Activated CD4-positive, alpha-beta T cell treated with anti-CD3 and anti-CD28 coated beads for 36 hours (primary cell): ENCODE data around the gene RBM47. TPM values are rescaled to one million over a fixed set of nuclear protein-coding genes. Genes with fewer than 3 reads are reported as not detected.

Source experiments
- ATAC-seq: fragments of 200-7000 bp; cut with Tn5 transposase; one replicate; pipeline ENCODE4 v1.10.0; 2021; ENCODE audit warnings: mild to moderate bottlenecking, moderate library complexity
- CTCF ChIA-PET: fragments of 350-600 bp; sonication (Branson Sonifier 250); formaldehyde crosslinking; loops from one replicate; lab custom pipeline; 2021; ENCODE audit warnings: antibody characterized with exemption; lab: Charles Lee
- POLR2A ChIA-PET: fragments of 350-600 bp; sonication (Branson Sonifier 250); formaldehyde crosslinking; loops from one replicate; lab custom pipeline; 2021; ENCODE audit warnings: antibody characterized with exemption, inconsistent platforms; lab: Charles Lee
- DNase-seq: peaks from one replicate; pipeline ENCODE4 v3.0.0-alpha.2; 2020
- H3K27ac Mint-ChIP-seq: one replicate; pipeline ENCODE4 v1.8.0; 2021; ENCODE audit warnings: mixed read lengths
- H3K27me3 Mint-ChIP-seq: one replicate; pipeline ENCODE4 v1.8.0; 2021; ENCODE audit warnings: mixed read lengths
- H3K36me3 Mint-ChIP-seq: one replicate; pipeline ENCODE4 v1.8.0; 2021; ENCODE audit warnings: low read depth, mixed read lengths
- H3K4me1 Mint-ChIP-seq: one replicate; pipeline ENCODE4 v1.8.0; 2021; ENCODE audit warnings: mixed read lengths
- H3K4me3 Mint-ChIP-seq: one replicate; pipeline ENCODE4 v1.8.0; 2021; ENCODE audit warnings: mild to moderate bottlenecking, moderate library complexity, mixed read lengths
- H3K9me3 Mint-ChIP-seq: one replicate; pipeline ENCODE4 v1.8.0; 2021; ENCODE audit warnings: low read depth, mixed read lengths
- intact Hi-C, 2 experiments: fragments of 100-400 bp; cut with DNase I in 1 of 2; cut with micrococcal nuclease in 1 of 2; formaldehyde crosslinking; loops; one replicate each; pipeline versions ENCODE4 v1.14.2 to v1.15.1; 2022 to 2024; cut with DNase I, micrococcal nuclease
- total RNA-seq, 2 experiments: library from RNA; stranded (reverse); gene quantifications; one replicate each; pipeline ENCODE4 v1.2.3, GENCODE V29; 2021

RBM47 gene
- 1 to 10 TPM; 3.2 to 4.4 TPM for total RNA-seq

GRCh38 chr4:40629401-40630334, at the start of gene RBM47:
TSS of gene RBM47 (minus strand) at chr4:40629864. CDS start at chr4:40438893, 190,971 bp downstream.
- peaks cover 36% of the 10 kb centered on the region for H3K4me1 Mint-ChIP-seq
- ATAC-seq (peak; percentile 72), DNase-seq (peak; percentile 63)
- intact Hi-C loops: loop anchor here (2.0 to 5.0 kb wide), 2 partner anchors 73 to 89 kb away; no protein-coding TSS in a partner anchor
- ChIA-PET CTCF (no interaction called here), POLR2A (interaction anchor here (0.5 kb wide), 2 partner anchors 33 to 596 kb away, joined by 3 read pairs; no protein-coding TSS in a partner anchor)
- no peaks in the 10 kb centered on the region for H3K9me3 Mint-ChIP-seq
- peak within 1 kb of the TSS; percentile 73 for H3K4me3 Mint-ChIP-seq
- H3K36me3 Mint-ChIP-seq: no peaks in the 10 kb centered on the region
- peaks cover 24% of the 10 kb centered on the region for H3K27me3 Mint-ChIP-seq
- peak within 1 kb of the TSS; percentile 79 for H3K27ac Mint-ChIP-seq

GRCh38 chr4:40678421-40678820, 48.8 kb upstream of the RBM47 start:
- POLR2A ChIA-PET: interaction anchor here (0.6 kb wide), 1 partner anchor 492 kb away, joined by 5 read pairs; no protein-coding TSS in a partner anchor
- CTCF ChIA-PET: no interaction called here
- intact Hi-C loops: loop anchor here in 1 of 2 experiments (10.0 kb wide), 1 partner anchor 1324 kb away; no protein-coding TSS in a partner anchor
- Mint-ChIP-seq H3K36me3 (no peaks in the 10 kb centered on the region), H3K27me3 (peaks cover 3% of the 10 kb centered on the region), H3K9me3 (no peaks in the 10 kb centered on the region), H3K27ac (no peak overlapping the region), H3K4me3 (no peak overlapping the region), H3K4me1 (peaks cover 23% of the 10 kb centered on the region)
- no peak for DNase-seq
- no peak for ATAC-seq

GRCh38 chr4:40675166-40675565, 45.5 kb upstream of the RBM47 start:
- POLR2A ChIA-PET: no interaction called here
- CTCF ChIA-PET: interaction anchor here (0.7 to 3.5 kb wide), 3 partner anchors 16 to 349 kb away, joined by 3 to 16 read pairs (median 5); no protein-coding TSS in a partner anchor

GRCh38 chr4:40672528-40673522, 43.2 kb upstream of the RBM47 start:
- Mint-ChIP-seq H3K27ac (peak overlapping the region; percentile 93), H3K4me1 (peaks cover 63% of the 10 kb centered on the region), H3K27me3 (no peaks in the 10 kb centered on the region), H3K36me3 (no peaks in the 10 kb centered on the region), H3K9me3 (no peaks in the 10 kb centered on the region), H3K4me3 (peak overlapping the region; percentile 57)
- POLR2A ChIA-PET: interaction anchor here (0.6 to 1.7 kb wide), 7 partner anchors 10 to 434 kb away, joined by 3 to 12 read pairs (median 5); no protein-coding TSS in a partner anchor
- CTCF ChIA-PET: interaction anchor here (0.9 to 3.5 kb wide), 8 partner anchors 10 to 348 kb away, joined by 3 to 16 read pairs (median 6); no protein-coding TSS in a partner anchor
- intact Hi-C loops: loop anchor here (1.0 to 10.0 kb wide), 9 partner anchors 10 to 1318 kb away; partner anchors contain the start of gene N4BP2 (in 1 of the 2)
- DNase-seq: peak; percentile 70
- ATAC-seq: peak; percentile 87

More at GRCh38 chr4:40675166-40675565, 45.5 kb upstream of the RBM47 start:
- Mint-ChIP-seq H3K27ac (no peak overlapping the region), H3K27me3 (no peaks in the 10 kb centered on the region), H3K36me3 (no peaks in the 10 kb centered on the region), H3K4me3 (no peak overlapping the region), H3K9me3 (no peaks in the 10 kb centered on the region), H3K4me1 (peaks cover 43% of the 10 kb centered on the region)
- intact Hi-C loops: loop anchor here in 1 of 2 experiments (10.0 kb wide), 1 partner anchor 1320 kb away; no protein-coding TSS in a partner anchor
- ATAC-seq: no peak
- no peak for DNase-seq

- ATAC-seq: no peak
- peak overlapping the region; percentile 70 for H3K27ac Mint-ChIP-seq
- H3K4me3 Mint-ChIP-seq: no peak overlapping the region
- H3K4me1 Mint-ChIP-seq: peaks cover 60% of the 10 kb centered on the region
- no peaks in the 10 kb centered on the region for H3K36me3 Mint-ChIP-seq
- POLR2A ChIA-PET: interaction anchor here (0.6 kb wide), 1 partner anchor 353 kb away, joined by 3 read pairs; no protein-coding TSS in a partner anchor
- DNase-seq: peak; percentile 57
- H3K27me3 Mint-ChIP-seq: no peaks in the 10 kb centered on the region
- no peaks in the 10 kb centered on the region for H3K9me3 Mint-ChIP-seq
- intact Hi-C loops: no loop called here
- CTCF ChIA-PET: interaction anchor here (0.6 to 1.8 kb wide), 4 partner anchors 19 to 172 kb away, joined by 3 to 8 read pairs (median 3); no protein-coding TSS in a partner anchor
Measured at GRCh38 chr4:40669504-40669903, 39.8 kb upstream of the RBM47 start.

- intact Hi-C loops: no loop called here
- no peaks in the 10 kb centered on the region for H3K27me3 Mint-ChIP-seq
- no peak for DNase-seq
- peaks cover 51% of the 10 kb centered on the region for H3K4me1 Mint-ChIP-seq
- H3K27ac Mint-ChIP-seq: no peak overlapping the region
- H3K9me3 Mint-ChIP-seq: no peaks in the 10 kb centered on the region
- CTCF ChIA-PET: interaction anchor here (0.6 kb wide), 1 partner anchor 54 kb away, joined by 3 read pairs; no protein-coding TSS in a partner anchor
- no peaks in the 10 kb centered on the region for H3K36me3 Mint-ChIP-seq
- POLR2A ChIA-PET: interaction anchor here (0.7 kb wide), 1 partner anchor 86 kb away, joined by 3 read pairs; no protein-coding TSS in a partner anchor
- H3K4me3 Mint-ChIP-seq: no peak overlapping the region
- no peak for ATAC-seq
Measured at GRCh38 chr4:40665842-40666241, 36.2 kb upstream of the RBM47 start.

GRCh38 chr4:40662962-40663604, 33.4 kb upstream of the RBM47 start:
- intact Hi-C loops: loop anchor here (1.0 to 2.0 kb wide), 4 partner anchors 10 to 36 kb away; no protein-coding TSS in a partner anchor
- Mint-ChIP-seq H3K9me3 (no peaks in the 10 kb centered on the region), H3K4me3 (no peak overlapping the region), H3K27ac (peak overlapping the region; percentile 80), H3K27me3 (no peaks in the 10 kb centered on the region), H3K36me3 (no peaks in the 10 kb centered on the region), H3K4me1 (peaks cover 27% of the 10 kb centered on the region)
- ChIA-PET CTCF (interaction anchor here (0.7 to 1.6 kb wide), 6 partner anchors 10 to 466 kb away, joined by 3 to 9 read pairs (median 4); partner anchors contain the start of gene RHOH), POLR2A (interaction anchor here (0.7 to 1.4 kb wide), 4 partner anchors 10 to 39 kb away, joined by 3 to 10 read pairs (median 5); partner anchors contain the start of gene RBM47)
- ATAC-seq (peak; percentile 88), DNase-seq (peak; percentile 74)

GRCh38 chr4:40661803-40662202, 32.1 kb upstream of the RBM47 start:
- no peaks in the 10 kb centered on the region for H3K27me3 Mint-ChIP-seq
- ChIA-PET CTCF (no interaction called here), POLR2A (no interaction called here)
- DNase-seq: no peak
- intact Hi-C loops: loop anchor here in 1 of 2 experiments (1.0 to 2.0 kb wide), 2 partner anchors 35 to 101 kb away; no protein-coding TSS in a partner anchor
- no peak overlapping the region for H3K4me3 Mint-ChIP-seq
- no peak for ATAC-seq
- H3K36me3 Mint-ChIP-seq: no peaks in the 10 kb centered on the region
- peaks cover 21% of the 10 kb centered on the region for H3K4me1 Mint-ChIP-seq
- no peaks in the 10 kb centered on the region for H3K9me3 Mint-ChIP-seq
- H3K27ac Mint-ChIP-seq: no peak overlapping the region

GRCh38 chr4:40656201-40656863, 26.7 kb upstream of the RBM47 start:
- ATAC-seq: peak; percentile 60
- H3K4me3 Mint-ChIP-seq: no peak overlapping the region
- intact Hi-C loops: no loop called here
- no peaks in the 10 kb centered on the region for H3K36me3 Mint-ChIP-seq
- ChIA-PET CTCF (interaction anchor here (0.6 to 0.8 kb wide), 3 partner anchors 63 to 241 kb away, joined by 3 read pairs; no protein-coding TSS in a partner anchor), POLR2A (interaction anchor here (0.7 kb wide), 1 partner anchor 457 kb away, joined by 5 read pairs; no protein-coding TSS in a partner anchor)
- H3K4me1 Mint-ChIP-seq: peaks cover 11% of the 10 kb centered on the region
- no peak overlapping the region for H3K27ac Mint-ChIP-seq
- no peaks in the 10 kb centered on the region for H3K9me3 Mint-ChIP-seq
- no peak for DNase-seq
- no peaks in the 10 kb centered on the region for H3K27me3 Mint-ChIP-seq
